Fibroblast of mammary gland (primary cell): ENCODE data around the gene NR1H4.

ENCODE experiments used
- DNase-seq: peaks from one replicate; pipeline ENCODE4 v3.0.0-alpha.2; 2010; ENCODE audit warnings: low read depth
- H3K4me3 ChIP-seq: 2 replicates; pipeline ENCODE4 v1.5.1; 2011; ENCODE audit warnings: low read depth, mild to moderate bottlenecking, low read length, moderate library complexity; ENCODE audit not compliant: control insufficient read depth
- CTCF ChIP-seq: conservative IDR thresholded peaks from 2 replicates; pipeline ENCODE4 v1.5.1; 2011; ENCODE audit warnings: low read depth, low read length, inconsistent platforms; ENCODE audit not compliant: control insufficient read depth, insufficient read depth

NR1H4 gene

GRCh38 chr12:100566887-100567637, 93.4 kb downstream of the NR1H4 start:
- DNase-seq: peak; percentile 45

GRCh38 chr12:100567945-100568344, 94.3 kb downstream of the NR1H4 start:
- H3K4me3 ChIP-seq: no peak overlapping the region
- no peak for DNase-seq
- no peak for TF ChIP-seq CTCF

More at GRCh38 chr12:100566887-100567637, 93.4 kb downstream of the NR1H4 start:
- H3K4me3 ChIP-seq: no peak overlapping the region
- TF ChIP-seq CTCF: no peak

- no peak for DNase-seq
- no peak for TF ChIP-seq CTCF
- H3K4me3 ChIP-seq: no peak overlapping the region
Observed at GRCh38 chr12:100572184-100572583, 98.5 kb downstream of the NR1H4 start.

- TF ChIP-seq CTCF: no peak
- peak within 1 kb of the TSS; percentile 83 for H3K4me3 ChIP-seq
- DNase-seq: peak; percentile 74
Observed at GRCh38 chr12:100573292-100574186, 99.9 kb downstream of the NR1H4 start, which contains the start of gene GAS2L3. TSS of gene GAS2L3 (plus strand) at chr12:100573684. CDS start at chr12:100594905, 21,221 bp downstream.

DNA sequence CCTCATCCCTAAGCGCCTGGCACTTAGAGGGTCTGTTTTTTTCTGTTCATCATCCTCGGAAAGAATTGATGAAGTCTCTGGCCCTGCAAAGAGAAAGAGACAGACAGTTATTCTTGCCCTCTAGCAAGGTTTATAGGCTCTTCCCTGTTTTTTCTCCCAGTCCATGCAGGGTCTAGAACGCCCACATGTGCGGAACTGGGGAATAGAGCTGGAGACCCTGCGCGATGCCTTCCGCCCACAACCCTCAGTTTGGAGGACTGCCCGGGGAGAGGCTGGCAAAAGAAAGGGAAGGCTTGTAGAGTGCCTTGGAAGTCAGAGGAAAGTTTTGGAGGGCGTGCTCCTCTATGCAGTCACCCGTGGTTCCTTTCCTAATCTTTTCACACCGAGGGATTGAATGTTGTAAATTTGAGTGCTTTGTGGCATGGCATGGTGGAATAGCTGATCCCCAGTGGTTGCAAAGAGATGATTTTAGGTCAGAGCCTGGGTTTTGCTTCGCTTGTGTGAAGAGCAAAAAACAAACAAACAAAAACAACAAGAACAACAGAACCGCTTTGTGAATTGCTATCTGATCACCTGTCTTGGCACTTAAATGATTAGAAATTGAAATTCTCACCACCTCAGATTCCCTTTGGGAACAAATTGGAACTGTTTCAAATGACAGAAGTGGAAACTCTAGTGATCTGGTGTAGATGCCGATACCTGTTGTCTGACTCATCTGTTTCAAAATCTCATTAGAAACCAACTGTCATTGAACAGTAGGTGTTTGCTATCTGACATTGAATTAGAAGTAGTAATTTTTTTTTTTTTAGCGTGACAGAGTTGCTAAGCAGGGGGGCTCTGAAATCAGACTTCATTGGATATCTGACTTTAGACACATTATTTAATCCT, 100.8 kb downstream of the NR1H4 start:
- DNase-seq: peak; percentile 21
- TF ChIP-seq CTCF: no peak
- H3K4me3 ChIP-seq: peak overlapping the region; percentile 83
